IMR-90 (cell line): ENCODE results near the gene FBXL20. TPM values are rescaled to one million over a fixed set of nuclear protein-coding genes. Genes with fewer than 3 reads are reported as not detected.
"Not testable (repeated sequence)": the region's sequence is repeated elsewhere in the genome, so short reads cannot be mapped to it uniquely, and the experiment has no call there.

ENCODE experiments used
- ATAC-seq: fragments of 200-7000 bp; cut with Tn5 transposase; 2 replicates; pipeline ENCODE4 v1.9.1; 2020; ENCODE audit warnings: low read depth, mild to moderate bottlenecking, moderate library complexity
- BruUV-seq: library from RNA; stranded (reverse); fragments of 400-500 nt; replicated peaks from 2 replicates; lab custom pipeline; 2021; lab: Mats Ljungman, UMichigan
- CTCF ChIA-PET: fragments of 300-600 bp; formaldehyde crosslinking; extraction: SDS; loops from one replicate; lab custom pipeline; 2021; ENCODE audit warnings: antibody characterized with exemption; lab: Yijun Ruan, JAX
- POLR2A ChIA-PET: fragments of 300-600 bp; sonication (Branson Sonifier 250); formaldehyde crosslinking; loops from one replicate; lab custom pipeline; 2022; ENCODE audit warnings: antibody characterized with exemption; ENCODE audit not compliant: unreplicated experiment; lab: Charles Lee
- DNase-seq: peaks from one replicate; pipeline ENCODE4 v3.0.0; 2013
- H2AFZ ChIP-seq: replicated peaks from 2 replicates; pipeline ENCODE3; 2013; ENCODE audit warnings: low read length, mild to moderate bottlenecking; ENCODE audit not compliant: poor library complexity
- H2AK5ac ChIP-seq: 2 replicates; pipeline ENCODE4 v1.6.1; 2013; ENCODE audit warnings: low read depth, low read length, inconsistent platforms
- H2AK9ac ChIP-seq: replicated peaks from 2 replicates; pipeline ENCODE3; 2013; ENCODE audit warnings: mild to moderate bottlenecking, low read depth, low read length, moderate library complexity; ENCODE audit not compliant: poor library complexity
- H2BK120ac ChIP-seq: 2 replicates; pipeline ENCODE4 v1.6.1; 2013; ENCODE audit warnings: low read depth, low read length, inconsistent platforms
- H2BK15ac ChIP-seq: 3 replicates; pipeline ENCODE4 v1.6.1; 2013; ENCODE audit warnings: low read depth, low read length, inconsistent platforms
- H2BK20ac ChIP-seq: 2 replicates; pipeline ENCODE4 v1.6.1; 2013; ENCODE audit warnings: low read depth, mild to moderate bottlenecking, inconsistent platforms, low read length, moderate library complexity
- H2BK5ac ChIP-seq: 2 replicates; pipeline ENCODE4 v1.6.1; 2013; ENCODE audit warnings: mild to moderate bottlenecking, low read depth, low read length, inconsistent platforms; ENCODE audit not compliant: poor library complexity, severe bottlenecking
- H3K14ac ChIP-seq: replicated peaks from 2 replicates; pipeline ENCODE4 v1.6.1; 2013; ENCODE audit warnings: low read depth, low read length, inconsistent platforms
- H3K18ac ChIP-seq: 2 replicates; pipeline ENCODE4 v1.6.1; 2013; ENCODE audit warnings: low read depth, low read length, control low read depth
- H3K23ac ChIP-seq: 2 replicates; pipeline ENCODE4 v1.6.1; 2013; ENCODE audit warnings: low read depth, low read length, inconsistent platforms
- H3K27ac ChIP-seq: 2 replicates; pipeline ENCODE4 v1.5.1; 2013; ENCODE audit warnings: mild to moderate bottlenecking, control low read depth, low read length; ENCODE audit not compliant: insufficient read depth
- H3K27me3 ChIP-seq: 2 replicates; pipeline ENCODE4 v1.6.1; 2013; ENCODE audit warnings: low read length; ENCODE audit not compliant: control insufficient read depth, insufficient read depth
- H3K36me3 ChIP-seq: 2 replicates; pipeline ENCODE4 v1.6.1; 2013; ENCODE audit warnings: low read length, mixed read lengths; ENCODE audit not compliant: control insufficient read depth, insufficient read depth
- H3K4ac ChIP-seq: 2 replicates; pipeline ENCODE4 v1.6.1; 2013; ENCODE audit warnings: low read depth, low read length, inconsistent platforms
- H3K4me1 ChIP-seq: 2 replicates; pipeline ENCODE4 v1.6.1; 2013; ENCODE audit warnings: low read length, mixed read lengths; ENCODE audit not compliant: control insufficient read depth, insufficient read depth
- H3K4me2 ChIP-seq: 2 replicates; pipeline ENCODE4 v1.6.1; 2013; ENCODE audit warnings: low read depth, mild to moderate bottlenecking, control low read depth, low read length, moderate library complexity
- H3K4me3 ChIP-seq: 2 replicates; pipeline ENCODE4 v1.5.1; 2013; ENCODE audit warnings: low read depth, mild to moderate bottlenecking, control low read depth, low read length, moderate library complexity; ENCODE audit not compliant: insufficient read depth
- H3K56ac ChIP-seq: 2 replicates; pipeline ENCODE4 v1.6.1; 2013; ENCODE audit warnings: low read length, inconsistent platforms; ENCODE audit not compliant: insufficient read depth; ENCODE audit errors: extremely low read depth
- H3K79me1 ChIP-seq, 2 experiments: 2 replicates each; pipeline ENCODE4 v1.6.1; 2013; ENCODE audit warnings: low read length in 2 of 2, inconsistent platforms in 1 of 2, low read depth in 1 of 2
- H3K9ac ChIP-seq: 2 replicates; pipeline ENCODE4 v1.6.1; 2013; ENCODE audit warnings: low read depth, low read length, control low read depth
- H3K9me1 ChIP-seq: 2 replicates; pipeline ENCODE4 v1.6.1; 2013; ENCODE audit warnings: low read length, inconsistent platforms; ENCODE audit not compliant: insufficient read depth
- H3K9me3 ChIP-seq: 2 replicates; pipeline ENCODE4 v1.6.1; 2013; ENCODE audit warnings: low read length; ENCODE audit not compliant: control insufficient read depth, insufficient read depth
- H4K20me1 ChIP-seq: 2 replicates; pipeline ENCODE4 v1.6.1; 2013; ENCODE audit warnings: low read length, inconsistent platforms; ENCODE audit not compliant: insufficient read depth
- H4K5ac ChIP-seq: 2 replicates; pipeline ENCODE4 v1.6.1; 2013; ENCODE audit warnings: mild to moderate bottlenecking, low read depth, low read length, control low read depth
- H4K8ac ChIP-seq, 2 experiments: 2 replicates each; pipeline ENCODE4 v1.6.1; 2013; ENCODE audit warnings: low read depth in 2 of 2, low read length in 2 of 2, control low read depth in 1 of 2, inconsistent platforms in 1 of 2
- H4K91ac ChIP-seq: 2 replicates; pipeline ENCODE4 v1.6.1; 2013; ENCODE audit warnings: low read depth, low read length, inconsistent platforms; ENCODE audit not compliant: insufficient read depth
- BHLHE40 ChIP-seq: fragments of 150-350 bp; IDR thresholded peaks from 2 replicates; pipeline ENCODE4 v1.6.1; 2016; ENCODE audit warnings: mild to moderate bottlenecking, low read depth, low read length
- USF2 ChIP-seq: fragments of 150-350 bp; IDR thresholded peaks from 2 replicates; pipeline ENCODE4 v1.6.1; 2017; ENCODE audit warnings: mild to moderate bottlenecking, antibody characterized with exemption, low read length, low read depth
- WGBS, 2 experiments: methylation state at CpG; one replicate each; pipeline versions ENCODE4 v1.1.5 to v1.1.7; 2013; ENCODE audit warnings: missing lambda C conversion rate in 2 of 2; ENCODE audit not compliant: insufficient read length in 1 of 2; ENCODE audit errors: extremely low coverage in 2 of 2; 5-methylcytosine and 5-hydroxymethylcytosine counted together
- dilution Hi-C: fragments of 300-500 bp; cut with HindIII; formaldehyde crosslinking; loops from one replicate; pipeline ENCODE4 v1.14.3; 2018; ENCODE audit warnings: low sequenced_read_pairs; ENCODE audit not compliant: unreplicated experiment
- in situ Hi-C: fragments of 300-500 bp; cut with MboI; formaldehyde crosslinking; loops from 3 replicates; pipeline ENCODE4 v1.14.3; 2019; ENCODE audit warnings: low sequenced_read_pairs, inconsistent platforms, mixed read lengths
- intact Hi-C: fragments of 100-400 bp; cut with micrococcal nuclease; formaldehyde crosslinking; loops from 2 replicates; pipeline ENCODE4 v1.10.0; 2022
- polyA plus RNA-seq, 3 experiments: library from polyadenylated mRNA; depleted of rRNA; stranded (reverse); fragments of >200 nt; gene quantifications; 2 replicates each; pipeline ENCODE4 v1.2.3, GENCODE V29; 2012; ENCODE audit warnings: low replicate concordance in 1 of 3
- total RNA-seq: library from RNA; depleted of rRNA; stranded (reverse); fragments of >200 nt; gene quantifications from 2 replicates; pipeline ENCODE4 v1.2.3, GENCODE V29; 2012

FBXL20 gene
- total and polyA plus RNA-seq, 2 of the 4 experiments (the other 2 are of a cell fraction), result 4.1 to 13.8 TPM

- CTCF ChIA-PET, result no interaction called here
Observed at GRCh38 chr17:39339272-39339671, 62.2 kb downstream of the FBXL20 start.

GRCh38 chr17:39337649-39338048 is 63.8 kb downstream of the FBXL20 start:
- H3K14ac ChIP-seq, H3K79me1 ChIP-seq, H2BK120ac ChIP-seq, H3K4me3 ChIP-seq, H3K4ac ChIP-seq, H2BK20ac ChIP-seq, POLR2A ChIA-PET, H2AK5ac ChIP-seq, H4K8ac ChIP-seq, CTCF ChIA-PET, H3K36me3 ChIP-seq, H4K20me1 ChIP-seq, H2AK9ac ChIP-seq, H3K9me1 ChIP-seq, ATAC-seq, DNase-seq, H3K27me3 ChIP-seq, H3K9ac ChIP-seq, intact Hi-C loops, BruUV-seq, H3K56ac ChIP-seq, H3K9me3 ChIP-seq, H3K18ac ChIP-seq, H2BK15ac ChIP-seq, H3K4me2 ChIP-seq, H2AFZ ChIP-seq, H3K4me1 ChIP-seq, H3K23ac ChIP-seq, H2BK5ac ChIP-seq, H4K5ac ChIP-seq, dilution Hi-C loops, in situ Hi-C loops, H4K91ac ChIP-seq, H3K27ac ChIP-seq: not testable (repeated sequence)
- no CpG with 5 or more reads among the region's 26 CpGs for WGBS, 2 experiments

More at GRCh38 chr17:39339272-39339671, 62.2 kb downstream of the FBXL20 start:
- no peak overlapping the region for H2AK5ac ChIP-seq
- H3K27ac ChIP-seq, result no peak overlapping the region
- no peak overlapping the region for H3K4me3 ChIP-seq
- DNase-seq (no peak), ATAC-seq (no peak)
- WGBS, 2 experiments, result no CpG with 5 or more reads among the region's 2 CpGs
- H3K36me3 ChIP-seq, result peaks cover 4% of the 10 kb centered on the region
- no peak overlapping the region for H3K14ac ChIP-seq
- no peak overlapping the region for H3K9ac ChIP-seq
- no peak overlapping the region for H4K8ac ChIP-seq
- H3K9me1 ChIP-seq, result no peaks in the 10 kb centered on the region
- no peak overlapping the region for H2BK5ac ChIP-seq
- dilution Hi-C loops (no loop called here), intact Hi-C loops (no loop called here), in situ Hi-C loops (no loop called here)
- no TSS peak for BruUV-seq
- H4K91ac ChIP-seq, result no peak overlapping the region
- no peaks in the 10 kb centered on the region for H4K20me1 ChIP-seq
- no peak overlapping the region for H2BK15ac ChIP-seq
- no peak overlapping the region for H2BK20ac ChIP-seq
- no peak overlapping the region for H4K5ac ChIP-seq
- TF ChIP-seq USF2 (no peak), BHLHE40 (no peak)
- no peak overlapping the region for H3K18ac ChIP-seq
- no peaks in the 10 kb centered on the region for H3K9me3 ChIP-seq
- H3K4me1 ChIP-seq, result no peaks in the 10 kb centered on the region
- no peak overlapping the region for H2AFZ ChIP-seq
- no peak overlapping the region for H3K56ac ChIP-seq
- no peak overlapping the region for H3K23ac ChIP-seq
- no peak overlapping the region for H2BK120ac ChIP-seq
- no peaks in the 10 kb centered on the region for H3K79me1 ChIP-seq
- POLR2A ChIA-PET, result no interaction called here
- H3K4me2 ChIP-seq, result no peak overlapping the region
- H3K27me3 ChIP-seq, result no peaks in the 10 kb centered on the region
- no peak overlapping the region for H2AK9ac ChIP-seq
- no peak overlapping the region for H3K4ac ChIP-seq
